Neural crest cell (in vitro differentiated cells): Measurements from ENCODE around the gene ZSCAN31. TPM values are rescaled to one million over a fixed set of nuclear protein-coding genes. Genes with fewer than 3 reads are reported as not detected.

Experiments used
- DNase-seq: peaks from one replicate; pipeline ENCODE4 v3.0.0; 2021; ENCODE audit warnings: low read depth, mixed read lengths, low spot score
- H3K27ac Mint-ChIP-seq: one replicate; pipeline ENCODE4 v1.8.0; 2021; ENCODE audit warnings: mild to moderate bottlenecking, mixed read lengths; ENCODE audit not compliant: unreplicated experiment
- H3K27me3 Mint-ChIP-seq: 2 replicates; pipeline ENCODE4 v1.8.0; 2021; ENCODE audit warnings: low read depth, mild to moderate bottlenecking, mixed read lengths
- H3K36me3 Mint-ChIP-seq: 2 replicates; pipeline ENCODE4 v1.8.0; 2021; ENCODE audit warnings: low read depth, mild to moderate bottlenecking, mixed read lengths
- H3K4me1 Mint-ChIP-seq: 2 replicates; pipeline ENCODE4 v1.8.0; 2021; ENCODE audit warnings: mixed read lengths
- H3K4me3 Mint-ChIP-seq: one replicate; pipeline ENCODE4 v1.8.0; 2021; ENCODE audit warnings: mild to moderate bottlenecking, mixed read lengths
- H3K9me3 Mint-ChIP-seq: 2 replicates; pipeline ENCODE4 v1.8.0; 2021; ENCODE audit warnings: mixed read lengths
- total RNA-seq: library from RNA; stranded (reverse); gene quantifications from 2 replicates; pipeline ENCODE4 v1.2.1, GENCODE V29; 2021
- TF ChIP-seq, protein P1 (sequence below): fragments of 200-600 bp; sonication (generic); conservative IDR thresholded peaks from 2 replicates; pipeline ENCODE4 v1.5.0; 2021; ENCODE audit warnings: antibody characterized with exemption, mild to moderate bottlenecking

Gene ZSCAN31
- total RNA-seq, 1 donor from 2014 or later = 6.7 TPM

DNA sequence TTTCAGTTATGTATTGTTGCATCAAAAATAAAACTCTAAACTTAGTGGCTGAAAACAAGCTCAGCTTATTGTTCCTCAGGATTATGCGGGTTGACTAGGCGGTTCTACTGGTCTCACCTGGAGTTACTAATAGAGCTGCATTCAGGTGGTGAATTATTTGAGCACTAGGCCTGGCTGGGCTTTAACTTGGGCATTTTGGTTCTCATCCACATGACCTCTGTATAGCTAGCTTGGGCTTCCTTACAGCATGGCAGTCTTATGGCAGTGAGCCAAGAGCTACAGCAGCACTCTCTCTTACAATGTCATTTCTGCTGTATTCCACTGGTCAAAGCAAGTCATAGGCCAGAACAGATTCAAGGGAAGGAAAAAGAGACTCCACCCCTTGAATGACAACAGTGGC lies 53.0 kb downstream of the ZSCAN31 start:
- Mint-ChIP-seq H3K27ac (no peak overlapping the region), H3K27me3 (no peaks in the 10 kb centered on the region), H3K9me3 (no peaks in the 10 kb centered on the region), H3K36me3 (peaks cover 35% of the 10 kb centered on the region), H3K4me1 (peaks cover 18% of the 10 kb centered on the region), H3K4me3 (peak overlapping the region; percentile 97)
- TF ChIP-seq, protein P1, sequence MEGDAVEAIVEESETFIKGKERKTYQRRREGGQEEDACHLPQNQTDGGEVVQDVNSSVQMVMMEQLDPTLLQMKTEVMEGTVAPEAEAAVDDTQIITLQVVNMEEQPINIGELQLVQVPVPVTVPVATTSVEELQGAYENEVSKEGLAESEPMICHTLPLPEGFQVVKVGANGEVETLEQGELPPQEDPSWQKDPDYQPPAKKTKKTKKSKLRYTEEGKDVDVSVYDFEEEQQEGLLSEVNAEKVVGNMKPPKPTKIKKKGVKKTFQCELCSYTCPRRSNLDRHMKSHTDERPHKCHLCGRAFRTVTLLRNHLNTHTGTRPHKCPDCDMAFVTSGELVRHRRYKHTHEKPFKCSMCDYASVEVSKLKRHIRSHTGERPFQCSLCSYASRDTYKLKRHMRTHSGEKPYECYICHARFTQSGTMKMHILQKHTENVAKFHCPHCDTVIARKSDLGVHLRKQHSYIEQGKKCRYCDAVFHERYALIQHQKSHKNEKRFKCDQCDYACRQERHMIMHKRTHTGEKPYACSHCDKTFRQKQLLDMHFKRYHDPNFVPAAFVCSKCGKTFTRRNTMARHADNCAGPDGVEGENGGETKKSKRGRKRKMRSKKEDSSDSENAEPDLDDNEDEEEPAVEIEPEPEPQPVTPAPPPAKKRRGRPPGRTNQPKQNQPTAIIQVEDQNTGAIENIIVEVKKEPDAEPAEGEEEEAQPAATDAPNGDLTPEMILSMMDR = no peak
- DNase-seq = no peak

DNA sequence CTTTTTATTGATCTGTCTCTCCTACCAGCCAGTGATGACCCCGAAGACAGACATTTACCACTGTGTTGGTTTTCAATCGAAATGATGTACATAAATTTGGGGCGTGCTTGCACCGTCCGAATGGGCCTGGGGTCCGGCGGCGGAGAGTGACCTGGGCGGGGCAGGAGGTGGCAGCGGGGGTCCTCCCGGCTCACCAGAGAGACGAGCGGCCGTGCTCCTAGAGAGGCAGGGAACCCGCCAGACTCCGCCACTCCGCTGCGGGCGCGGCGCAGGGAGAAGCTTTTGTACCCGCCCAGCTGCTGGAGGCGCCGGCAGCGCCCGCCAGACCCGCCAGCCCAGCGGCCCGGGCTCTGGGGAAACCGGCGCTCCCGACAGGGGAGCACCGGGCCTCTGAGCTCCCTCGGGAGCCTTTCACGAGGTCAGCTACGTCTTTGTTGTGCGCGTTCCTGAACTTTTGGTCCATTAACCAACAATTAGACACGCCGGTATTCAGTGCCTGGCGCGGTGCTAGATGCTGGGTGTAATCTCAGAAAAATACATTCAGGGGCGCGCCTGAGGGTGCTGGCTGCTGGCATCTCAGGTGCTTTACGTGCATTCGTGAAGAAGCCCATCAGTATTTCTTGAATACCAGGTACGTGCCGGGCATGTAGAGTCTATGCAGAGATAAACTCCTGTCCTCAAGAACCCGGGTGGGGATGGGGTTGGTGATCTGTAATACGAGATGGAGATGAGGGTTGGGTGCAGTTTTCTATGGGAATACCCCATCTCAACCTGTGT lies 54.5 kb downstream of the ZSCAN31 start, which contains the start of gene PGBD1:
TSS of gene PGBD1 (plus strand) at position 285 of the 777 bp plus-strand sequence. CDS start 2,242 bp downstream, outside the sequence.
- Mint-ChIP-seq H3K36me3 (peaks cover 20% of the 10 kb centered on the region), H3K4me1 (peaks cover 18% of the 10 kb centered on the region), H3K27me3 (no peaks in the 10 kb centered on the region), H3K4me3 (peak within 1 kb of the TSS; percentile 97), H3K9me3 (no peaks in the 10 kb centered on the region), H3K27ac (peak within 1 kb of the TSS; percentile 74)
- TF ChIP-seq, protein P1 = no peak
- DNase-seq = peak; percentile 77

DNA sequence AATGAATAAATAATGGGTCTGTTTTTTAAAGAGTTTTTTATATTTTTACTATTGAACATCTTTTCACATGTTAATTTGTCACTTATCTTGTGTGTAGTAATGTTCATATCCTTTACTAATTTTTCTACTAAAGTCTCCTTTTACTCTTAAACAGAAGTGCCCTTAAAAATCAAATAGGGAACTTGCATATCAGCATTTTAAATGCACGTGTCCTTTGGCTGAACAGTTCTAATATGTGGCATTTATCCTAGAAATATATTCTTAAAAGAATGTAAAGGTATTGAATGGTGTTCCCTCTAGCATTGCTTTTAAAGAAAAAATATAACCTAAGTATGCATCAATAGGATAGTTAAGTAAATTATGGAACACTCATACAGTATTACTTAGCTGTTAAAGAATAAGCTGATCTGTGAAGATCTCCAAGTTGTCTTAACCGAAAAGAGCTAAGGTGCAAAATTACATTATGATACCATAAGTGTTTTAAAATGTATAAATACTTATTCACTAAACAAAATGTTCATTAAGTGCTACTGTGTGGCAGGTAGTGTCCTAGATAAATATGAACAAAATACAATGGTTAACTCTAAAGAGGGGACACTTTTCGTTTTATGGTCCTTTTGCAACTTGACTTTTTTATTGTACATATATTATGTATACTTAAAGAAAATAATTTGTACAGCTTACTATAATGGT lies 55.2 kb downstream of the ZSCAN31 start:
- Mint-ChIP-seq H3K4me3 (peak overlapping the region; percentile 97), H3K9me3 (no peaks in the 10 kb centered on the region), H3K27me3 (no peaks in the 10 kb centered on the region), H3K4me1 (peaks cover 18% of the 10 kb centered on the region), H3K27ac (no peak overlapping the region), H3K36me3 (peaks cover 17% of the 10 kb centered on the region)
- TF ChIP-seq, protein P1 = no peak
- DNase-seq = no peak

DNA sequence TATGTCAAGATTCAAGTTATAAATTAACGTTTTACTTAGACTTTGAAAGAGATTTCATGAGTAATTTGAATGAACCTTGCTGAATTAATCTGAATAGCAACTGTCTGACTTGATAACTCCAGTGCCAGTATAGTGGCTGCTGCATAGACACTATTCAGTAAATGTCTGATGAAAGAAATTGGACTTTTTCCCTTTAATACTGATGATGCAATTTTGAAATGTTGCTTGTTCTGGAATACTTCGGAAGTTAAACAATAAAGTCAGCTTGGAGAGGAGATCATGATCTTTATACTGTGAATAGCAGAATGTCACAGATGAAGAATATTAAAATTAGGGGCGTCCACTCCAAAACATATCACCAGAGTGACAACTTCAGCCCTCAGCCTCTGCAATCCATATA lies 58.2 kb downstream of the ZSCAN31 start:
- peaks cover 11% of the 10 kb centered on the region for H3K4me1 Mint-ChIP-seq
- TF ChIP-seq, protein P1 = no peak
- no peaks in the 10 kb centered on the region for H3K9me3 Mint-ChIP-seq
- H3K36me3 Mint-ChIP-seq = peaks cover 7% of the 10 kb centered on the region
- H3K27me3 Mint-ChIP-seq = no peaks in the 10 kb centered on the region
- no peak overlapping the region for H3K27ac Mint-ChIP-seq
- no peak overlapping the region for H3K4me3 Mint-ChIP-seq
- DNase-seq = no peak

DNA sequence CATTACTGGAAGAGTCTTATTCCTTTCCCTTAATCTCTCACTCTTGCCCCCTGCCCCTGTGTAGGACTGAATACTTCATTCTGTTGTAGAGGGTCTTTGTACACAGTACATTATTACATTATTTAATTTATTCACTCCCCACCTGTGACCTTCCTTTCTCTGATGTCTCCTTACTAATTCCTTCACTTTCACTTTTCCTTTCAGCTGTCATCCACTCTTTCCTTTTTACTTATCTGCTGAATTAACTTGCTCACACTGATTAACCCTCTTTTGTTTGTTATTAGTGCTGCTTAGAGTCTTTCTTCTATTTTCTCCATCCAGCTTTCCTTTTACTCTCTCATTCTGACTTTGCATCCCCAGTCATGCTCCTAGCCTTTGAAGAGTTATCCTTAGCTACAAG lies 61.1 kb downstream of the ZSCAN31 start:
- Mint-ChIP-seq H3K36me3 (peaks cover 2% of the 10 kb centered on the region), H3K9me3 (no peaks in the 10 kb centered on the region), H3K4me1 (no peaks in the 10 kb centered on the region), H3K27ac (no peak overlapping the region), H3K4me3 (no peak overlapping the region), H3K27me3 (no peaks in the 10 kb centered on the region)
- no peak for DNase-seq
- TF ChIP-seq, protein P1 = no peak

Other genes starting within 250 kb of the ZSCAN31 start
- gene ZSCAN16, start 211.5 kb downstream of the ZSCAN31 start, total RNA-seq = 11.1 and 11.8 TPM in 2 replicates
- gene ZKSCAN8, start 194.3 kb downstream of the ZSCAN31 start, total RNA-seq = 37.9 and 40.1 TPM in 2 replicates
- 30.3 and 31.4 TPM in 2 replicates for gene ZSCAN9, start 110.9 kb downstream of the ZSCAN31 start, total RNA-seq
- gene ZKSCAN4, start 83.9 kb downstream of the ZSCAN31 start, total RNA-seq = 7.9 and 8.1 TPM in 2 replicates
- not detected in 2 replicates for gene NKAPL, start 76.9 kb downstream of the ZSCAN31 start, total RNA-seq
- gene ZSCAN26, start 69.0 kb downstream of the ZSCAN31 start, total RNA-seq = 15.0 and 19.8 TPM in 2 replicates
- gene PGBD1, start 54.6 kb downstream of the ZSCAN31 start, total RNA-seq = 13.6 and 14.4 TPM in 2 replicates
- gene ZKSCAN3, start 13.8 kb upstream of the ZSCAN31 start, total RNA-seq = 11.5 and 12.1 TPM in 2 replicates
- 16.6 and 18.0 TPM in 2 replicates for gene ZSCAN12, start 63.6 kb upstream of the ZSCAN31 start, total RNA-seq
- gene ZSCAN23, start 107.3 kb upstream of the ZSCAN31 start, total RNA-seq = 11.8 and 12.5 TPM in 2 replicates
- not detected in 2 replicates for gene GPX6, start 179.6 kb upstream of the ZSCAN31 start, total RNA-seq
- gene GPX5, start 189.7 kb upstream of the ZSCAN31 start, total RNA-seq = not detected in 2 replicates